ENCODE data around the gene WDR73.

GRCh38 chr15:84696757-84697156, 42.7 kb upstream of the WDR73 start:
- TF ChIP-seq CTCF (IDR thresholded peaks at IDR 0.05) (no peak), POLR2AphosphoS5 (IDR thresholded peaks at IDR 0.05) (no peak), POLR2A (IDR thresholded peaks at IDR 0.05; ENCODE audit: low read depth) (no peak), EP300 (IDR thresholded peaks at IDR 0.05) (no peak)

Measured in esophagus muscularis mucosa (tissue), 4 donors.